HCT116 (cell line): ENCODE measurements around the gene CDKAL1. TPM values are rescaled to one million over a fixed set of nuclear protein-coding genes. Genes with fewer than 3 reads are reported as not detected.

ENCODE experiments used
- ATAC-seq: fragments of 200-7000 bp; cut with Tn5 transposase; 2 replicates; pipeline ENCODE4 v1.9.1; 2020; ENCODE audit warnings: mild to moderate bottlenecking, moderate library complexity
- BruUV-seq: library from RNA; stranded (reverse); fragments of 400-500 nt; replicated peaks from 2 replicates; lab custom pipeline; 2021; lab: Mats Ljungman, UMichigan
- CTCF ChIA-PET: fragments of 300-600 bp; sonication (Branson Sonifier 250); formaldehyde crosslinking; loops from one replicate; lab custom pipeline; 2021; ENCODE audit warnings: antibody characterized with exemption; lab: Charles Lee
- POLR2A ChIA-PET: fragments of 300-600, 350-600 bp; sonication (Branson Sonifier 250); formaldehyde crosslinking; loops from one replicate; lab custom pipeline; 2021; ENCODE audit warnings: antibody characterized with exemption; lab: Charles Lee
- RAD21 ChIA-PET, 2 experiments: fragments of 300-600 bp; sonication (Branson Sonifier 250); formaldehyde crosslinking; loops; one replicate each; lab custom pipeline; 2023; ENCODE audit warnings: low total read pairs in 2 of 2; ENCODE audit not compliant: uncharacterized antibody in 2 of 2, unreplicated experiment in 2 of 2, low non-redundant PET in 1 of 2; lab: Charles Lee
- DNase-seq: peaks from one replicate; pipeline ENCODE4 v3.0.0-alpha.2; 2010; ENCODE audit warnings: low read depth, low spot score
- H2AFZ ChIP-seq: fragments of 200-600 bp; shearing (Covaris generic), sonication (generic); 2 replicates; pipeline ENCODE4 v1.6.1; 2017; ENCODE audit warnings: low read depth, mixed run types, mixed read lengths, antibody characterized with exemption, low read length; ENCODE audit not compliant: poor library complexity, severe bottlenecking
- H3K27ac ChIP-seq: 2 replicates; pipeline ENCODE4 v1.5.1; 2012; ENCODE audit warnings: low read depth, low read length
- H3K27me3 ChIP-seq: fragments of 200-600 bp; sonication (generic); 2 replicates; pipeline ENCODE4 v1.6.1; 2016; ENCODE audit warnings: mixed run types, low read length, mixed read lengths; ENCODE audit not compliant: insufficient read depth
- H3K36me3 ChIP-seq, 2 experiments: fragments of 200-500 bp in 1 of 2; fragments of 200-600 bp in 1 of 2; sonication (Bioruptor generic) in 1 of 2; sonication (generic) in 1 of 2; 2 replicates each; pipeline versions ENCODE4 v1.5.1 to v1.6.1; 2014 to 2016; ENCODE audit warnings: low read length in 2 of 2, inconsistent platforms in 1 of 2, mixed read lengths in 1 of 2, mixed run types in 1 of 2; ENCODE audit not compliant: insufficient read depth in 2 of 2, control insufficient read depth in 1 of 2
- H3K4me1 ChIP-seq, 2 experiments: fragments of 200-600 bp in 1 of 2; sonication (generic) in 1 of 2; 2 replicates each; pipeline versions ENCODE4 v1.5.1 to v1.6.1; 2012 to 2017; ENCODE audit warnings: low read length in 2 of 2, inconsistent platforms in 1 of 2, mild to moderate bottlenecking in 1 of 2, mixed read lengths in 1 of 2, mixed run types in 1 of 2, moderate library complexity in 1 of 2; ENCODE audit not compliant: insufficient read depth in 2 of 2, control insufficient read depth in 1 of 2
- H3K4me2 ChIP-seq: fragments of 200-600 bp; sonication (generic); 2 replicates; pipeline ENCODE4 v1.6.1; 2017; ENCODE audit warnings: mixed run types, low read length, mixed read lengths
- H3K4me3 ChIP-seq, 2 experiments: fragments of 200-600 bp in 1 of 2; sonication (generic) in 1 of 2; replicated peaks in 1 of 2; 2 replicates each; pipeline ENCODE4 v1.5.1; 2011 to 2016; ENCODE audit warnings: low read length in 2 of 2, control low read depth in 1 of 2, low read depth in 1 of 2, mild to moderate bottlenecking in 1 of 2, mixed read lengths in 1 of 2, mixed run types in 1 of 2
- H3K79me2 ChIP-seq: fragments of 200-600 bp; sonication (generic); 2 replicates; pipeline ENCODE4 v1.6.1; 2017; ENCODE audit warnings: mild to moderate bottlenecking, mixed run types, low read length, moderate library complexity, mixed read lengths; ENCODE audit not compliant: insufficient read depth
- H3K9ac ChIP-seq: fragments of 200-600 bp; sonication (generic); 2 replicates; pipeline ENCODE4 v1.6.1; 2016; ENCODE audit warnings: low read length, mixed read lengths
- H3K9me2 ChIP-seq: fragments of 200-600 bp; sonication (generic), shearing (Covaris generic); 2 replicates; pipeline ENCODE4 v1.6.1; 2017; ENCODE audit warnings: mixed run types, mild to moderate bottlenecking, moderate library complexity; ENCODE audit not compliant: insufficient read depth
- H3K9me3 ChIP-seq, 2 experiments: fragments of 200-500 bp in 1 of 2; fragments of 200-600 bp in 1 of 2; sonication (Bioruptor generic) in 1 of 2; sonication (generic) in 1 of 2; 2 replicates each; pipeline ENCODE4 v1.6.1; 2014 to 2017; ENCODE audit warnings: low read length in 2 of 2, mixed read lengths in 2 of 2, inconsistent platforms in 1 of 2, low read depth in 1 of 2, mild to moderate bottlenecking in 1 of 2, mixed run types in 1 of 2, moderate library complexity in 1 of 2; ENCODE audit not compliant: control insufficient read depth in 1 of 2, insufficient read depth in 1 of 2
- H4K20me1 ChIP-seq: fragments of 200-600 bp; sonication (generic), shearing (Covaris generic); 2 replicates; pipeline ENCODE4 v1.6.1; 2017; ENCODE audit warnings: mixed run types, mild to moderate bottlenecking, moderate library complexity; ENCODE audit not compliant: insufficient read depth
- ATF3 ChIP-seq: IDR thresholded peaks from 2 replicates; pipeline ENCODE4 v1.6.1; 2012
- CBX3 ChIP-seq: IDR thresholded peaks from 2 replicates; pipeline ENCODE4 v1.6.1; 2012; ENCODE audit warnings: low read depth
- CEBPB ChIP-seq: IDR thresholded peaks from 2 replicates; pipeline ENCODE4 v1.6.1; 2012; ENCODE audit warnings: low read depth
- EZH2phosphoT487 ChIP-seq: fragments of 200-600 bp; IDR thresholded peaks from 2 replicates; pipeline ENCODE4 v1.6.1; 2018; ENCODE audit warnings: antibody characterized with exemption, borderline replicate concordance
- MAX ChIP-seq: IDR thresholded peaks from 2 replicates; pipeline ENCODE4 v1.6.1; 2012
- SIN3A ChIP-seq: IDR thresholded peaks from 2 replicates; pipeline ENCODE4 v1.6.1; 2012; ENCODE audit warnings: low read depth
- TCF7L2 ChIP-seq: IDR thresholded peaks from 2 replicates; pipeline ENCODE4 v1.7.0; 2011; ENCODE audit warnings: borderline replicate concordance, inconsistent platforms; ENCODE audit not compliant: insufficient read depth, insufficient read length; ENCODE audit errors: extremely low read depth
- ZBTB33 ChIP-seq: IDR thresholded peaks from 2 replicates; pipeline ENCODE4 v1.6.1; 2011; ENCODE audit warnings: mild to moderate bottlenecking, low read length, moderate library complexity; ENCODE audit not compliant: insufficient replicate concordance; ENCODE audit errors: extremely low read depth
- intact Hi-C: fragments of 100-400 bp; cut with micrococcal nuclease; formaldehyde crosslinking; loops from 2 replicates; pipeline ENCODE4 v1.10.0; 2022
- total RNA-seq: library from RNA; stranded (reverse); gene quantifications from one replicate; pipeline ENCODE4 v1.2.1, GENCODE V29; 2021; ENCODE audit not compliant: unreplicated experiment

Gene CDKAL1
- total RNA-seq, 1 experiment from 2014 or later: 14.9 TPM

- no TSS peak for BruUV-seq
- ChIA-PET CTCF (no interaction called here), POLR2A (no interaction called here), RAD21 (no interaction called here)
- DNase-seq (no peak), ATAC-seq (no peak)
- intact Hi-C loops: no loop called here
- H3K27me3 ChIP-seq: no peaks in the 10 kb centered on the region
- H3K36me3 ChIP-seq: no peaks in the 10 kb centered on the region
- H3K4me2 ChIP-seq: no peak overlapping the region
- no peak overlapping the region for H2AFZ ChIP-seq
- peaks cover 0 to 17% of the 10 kb centered on the region in 2 experiments; a peak in 2 of 4 replicates for H3K4me1 ChIP-seq
- H3K9me3 ChIP-seq: no peaks in the 10 kb centered on the region
- H3K9me2 ChIP-seq: no peaks in the 10 kb centered on the region
- H3K9ac ChIP-seq: no peak overlapping the region
- no peak overlapping the region for H3K27ac ChIP-seq
- no peaks in the 10 kb centered on the region for H4K20me1 ChIP-seq
- no peak overlapping the region for H3K4me3 ChIP-seq
- H3K79me2 ChIP-seq: no peaks in the 10 kb centered on the region
- TF ChIP-seq EZH2phosphoT487 (no peak), ZBTB33 (no peak), ATF3 (no peak), MAX (no peak), CBX3 (no peak), TCF7L2 (no peak), SIN3A (no peak), CEBPB (no peak)
- TF ChIP-seq, all 23 proteins: peak for 0
Observed at GRCh38 chr6:21201637-21202350, 667.5 kb downstream of the CDKAL1 start.
